ENCODE measurements around the gene GPT2. TPM values are rescaled to one million over a fixed set of nuclear protein-coding genes. Genes with fewer than 3 reads are reported as not detected.

GPT2 gene
- total RNA-seq, 1 donor from 2014 or later, result 46.1 TPM

DNA sequence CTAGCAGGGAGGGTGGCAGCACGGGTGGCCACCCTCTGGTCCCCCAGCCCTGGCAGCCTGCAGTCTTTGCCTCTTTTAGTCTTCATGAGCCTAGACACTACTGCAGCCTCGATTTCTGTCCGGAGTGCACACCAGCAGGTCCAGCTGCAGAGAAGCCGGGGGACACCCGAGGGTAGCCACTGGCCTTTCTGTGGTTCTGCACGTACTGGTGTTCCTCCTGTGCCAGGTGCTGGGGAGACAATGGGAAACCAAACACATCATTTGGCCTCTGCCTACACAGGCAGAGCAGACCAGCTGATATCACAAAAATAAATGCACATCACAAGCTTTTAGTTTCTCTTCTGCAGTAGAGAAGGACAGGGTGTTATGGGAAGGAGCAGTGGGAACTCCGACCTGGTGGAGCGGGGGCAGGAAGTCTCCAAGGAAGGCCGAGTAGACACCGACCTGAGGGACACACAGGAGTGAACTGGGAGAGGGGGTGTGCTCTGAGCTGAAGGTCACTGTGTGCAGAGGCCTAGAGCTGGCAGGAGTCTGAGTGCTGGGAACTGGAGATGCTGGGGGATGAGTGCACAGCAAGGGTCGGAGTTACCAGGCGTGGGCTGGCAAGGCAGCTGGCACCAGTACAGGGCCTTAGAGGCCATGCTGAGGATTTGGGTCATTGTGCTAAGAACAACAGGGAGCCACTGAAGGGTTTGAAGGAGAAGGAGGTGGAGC lies 23.1 kb downstream of the GPT2 start:
- Mint-ChIP-seq H3K4me1 (peaks cover 7% of the 10 kb centered on the region), H3K36me3 (ENCODE audit: low read depth) (peaks cover 12% of the 10 kb centered on the region), H3K27ac (ENCODE audit: unreplicated experiment) (peak overlapping the region; percentile 73), H3K9me3 (no peaks in the 10 kb centered on the region), H3K27me3 (ENCODE audit: low read depth) (no peaks in the 10 kb centered on the region), H3K4me3 (no peak overlapping the region)
- no peak for DNase-seq (ENCODE audit: low read depth, low spot score)
- TF ChIP-seq, protein P1, sequence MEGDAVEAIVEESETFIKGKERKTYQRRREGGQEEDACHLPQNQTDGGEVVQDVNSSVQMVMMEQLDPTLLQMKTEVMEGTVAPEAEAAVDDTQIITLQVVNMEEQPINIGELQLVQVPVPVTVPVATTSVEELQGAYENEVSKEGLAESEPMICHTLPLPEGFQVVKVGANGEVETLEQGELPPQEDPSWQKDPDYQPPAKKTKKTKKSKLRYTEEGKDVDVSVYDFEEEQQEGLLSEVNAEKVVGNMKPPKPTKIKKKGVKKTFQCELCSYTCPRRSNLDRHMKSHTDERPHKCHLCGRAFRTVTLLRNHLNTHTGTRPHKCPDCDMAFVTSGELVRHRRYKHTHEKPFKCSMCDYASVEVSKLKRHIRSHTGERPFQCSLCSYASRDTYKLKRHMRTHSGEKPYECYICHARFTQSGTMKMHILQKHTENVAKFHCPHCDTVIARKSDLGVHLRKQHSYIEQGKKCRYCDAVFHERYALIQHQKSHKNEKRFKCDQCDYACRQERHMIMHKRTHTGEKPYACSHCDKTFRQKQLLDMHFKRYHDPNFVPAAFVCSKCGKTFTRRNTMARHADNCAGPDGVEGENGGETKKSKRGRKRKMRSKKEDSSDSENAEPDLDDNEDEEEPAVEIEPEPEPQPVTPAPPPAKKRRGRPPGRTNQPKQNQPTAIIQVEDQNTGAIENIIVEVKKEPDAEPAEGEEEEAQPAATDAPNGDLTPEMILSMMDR (conservative IDR thresholded peaks at IDR 0.05), result no peak

DNA sequence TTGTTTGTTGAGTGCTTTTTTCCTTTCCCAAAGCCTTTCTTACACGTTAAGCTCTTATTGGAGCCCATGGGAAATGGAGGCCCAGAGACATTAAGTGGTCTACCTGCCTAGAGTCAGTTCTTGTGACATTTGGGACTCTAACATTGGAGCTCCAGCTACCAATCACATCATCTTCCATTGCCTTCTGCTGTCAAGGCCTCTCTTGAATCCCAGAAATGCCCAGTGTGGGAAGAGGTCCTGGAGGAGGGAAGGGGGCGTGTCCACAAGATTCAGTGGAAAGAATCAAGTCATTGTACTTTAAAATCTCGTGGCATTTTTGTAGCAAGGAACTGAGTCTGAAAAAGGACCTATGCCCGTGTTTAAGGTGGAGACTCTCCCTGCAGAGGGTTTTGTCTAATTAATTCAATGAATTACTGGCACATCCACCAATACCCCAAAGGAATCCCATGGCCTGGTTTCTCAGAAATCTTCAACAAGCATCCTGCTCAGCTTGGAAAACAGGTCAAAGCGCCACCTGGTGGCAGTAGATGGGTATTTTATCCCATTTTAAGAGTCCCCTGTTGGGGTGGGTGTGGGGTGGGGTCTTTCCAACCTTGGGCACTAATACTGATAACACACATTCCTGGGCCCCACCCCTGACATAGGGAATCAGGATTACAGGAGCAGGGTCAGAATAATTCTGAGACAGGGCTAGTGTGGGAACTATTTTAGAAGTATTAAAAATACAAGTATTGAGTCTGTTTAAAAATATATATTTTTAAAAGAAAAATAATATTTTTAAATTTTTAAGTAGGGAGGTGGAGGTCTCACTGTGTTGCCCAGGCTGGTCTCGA lies 24.6 kb downstream of the GPT2 start:
- Mint-ChIP-seq H3K9me3 (no peaks in the 10 kb centered on the region), H3K27ac (ENCODE audit: unreplicated experiment) (no peak overlapping the region), H3K27me3 (ENCODE audit: low read depth) (no peaks in the 10 kb centered on the region), H3K4me3 (no peak overlapping the region), H3K4me1 (peaks cover 7% of the 10 kb centered on the region), H3K36me3 (ENCODE audit: low read depth) (peaks cover 11% of the 10 kb centered on the region)
- DNase-seq (ENCODE audit: low read depth, low spot score), result peak; percentile 81
- TF ChIP-seq, protein P1 (conservative IDR thresholded peaks at IDR 0.05), result peak; percentile 85

DNA sequence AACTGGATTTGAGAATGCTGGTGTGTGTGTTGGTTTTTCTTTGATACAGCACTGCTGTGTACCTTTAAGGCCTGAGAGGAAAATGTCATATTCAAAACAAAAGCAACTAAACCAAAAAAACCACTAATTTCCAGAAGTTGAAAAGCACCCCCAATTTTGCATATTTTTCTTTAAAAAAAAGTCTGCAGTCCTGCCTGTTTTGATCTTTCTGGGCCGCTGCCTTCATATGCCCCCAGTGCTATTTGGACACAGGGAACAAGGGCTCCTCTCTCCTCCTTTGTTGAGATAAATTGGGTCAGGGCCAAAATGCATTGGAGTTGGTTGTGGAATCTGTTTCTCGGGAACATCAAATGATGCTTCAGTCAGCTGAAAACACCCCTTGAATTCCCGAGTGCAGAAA lies 26.9 kb downstream of the GPT2 start:
- Mint-ChIP-seq H3K36me3 (ENCODE audit: low read depth) (peaks cover 18% of the 10 kb centered on the region), H3K4me3 (no peak overlapping the region), H3K9me3 (no peaks in the 10 kb centered on the region), H3K27ac (ENCODE audit: unreplicated experiment) (no peak overlapping the region), H3K4me1 (peaks cover 7% of the 10 kb centered on the region), H3K27me3 (ENCODE audit: low read depth) (no peaks in the 10 kb centered on the region)
- TF ChIP-seq, protein P1 (conservative IDR thresholded peaks at IDR 0.05), result no peak
- no peak for DNase-seq (ENCODE audit: low read depth, low spot score)

DNA sequence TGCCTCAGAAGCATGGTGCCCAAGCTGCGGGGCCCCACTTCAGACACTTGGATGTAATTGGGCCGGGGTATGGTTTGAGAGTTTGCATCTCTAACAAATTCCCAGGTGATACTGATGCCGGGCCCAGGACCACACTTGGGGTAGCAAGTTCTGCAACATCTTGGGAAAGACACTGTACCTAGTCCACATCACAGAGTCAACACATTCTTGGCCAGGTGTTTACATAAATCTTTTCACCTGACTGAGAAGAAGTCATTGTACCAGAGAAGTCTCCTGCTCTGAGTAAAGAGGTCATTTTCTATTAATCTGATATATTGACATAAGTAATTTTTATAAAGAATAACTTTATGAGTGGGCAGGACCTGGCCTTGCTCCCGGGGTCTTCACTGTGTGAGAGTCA lies 27.5 kb downstream of the GPT2 start:
- peaks cover 18% of the 10 kb centered on the region for H3K36me3 Mint-ChIP-seq (ENCODE audit: low read depth)
- DNase-seq (ENCODE audit: low read depth, low spot score), result no peak
- TF ChIP-seq, protein P1 (conservative IDR thresholded peaks at IDR 0.05), result no peak
- no peaks in the 10 kb centered on the region for H3K9me3 Mint-ChIP-seq
- no peak overlapping the region for H3K4me3 Mint-ChIP-seq
- peaks cover 7% of the 10 kb centered on the region for H3K4me1 Mint-ChIP-seq
- H3K27ac Mint-ChIP-seq (ENCODE audit: unreplicated experiment), result no peak overlapping the region
- H3K27me3 Mint-ChIP-seq (ENCODE audit: low read depth), result no peaks in the 10 kb centered on the region

DNA sequence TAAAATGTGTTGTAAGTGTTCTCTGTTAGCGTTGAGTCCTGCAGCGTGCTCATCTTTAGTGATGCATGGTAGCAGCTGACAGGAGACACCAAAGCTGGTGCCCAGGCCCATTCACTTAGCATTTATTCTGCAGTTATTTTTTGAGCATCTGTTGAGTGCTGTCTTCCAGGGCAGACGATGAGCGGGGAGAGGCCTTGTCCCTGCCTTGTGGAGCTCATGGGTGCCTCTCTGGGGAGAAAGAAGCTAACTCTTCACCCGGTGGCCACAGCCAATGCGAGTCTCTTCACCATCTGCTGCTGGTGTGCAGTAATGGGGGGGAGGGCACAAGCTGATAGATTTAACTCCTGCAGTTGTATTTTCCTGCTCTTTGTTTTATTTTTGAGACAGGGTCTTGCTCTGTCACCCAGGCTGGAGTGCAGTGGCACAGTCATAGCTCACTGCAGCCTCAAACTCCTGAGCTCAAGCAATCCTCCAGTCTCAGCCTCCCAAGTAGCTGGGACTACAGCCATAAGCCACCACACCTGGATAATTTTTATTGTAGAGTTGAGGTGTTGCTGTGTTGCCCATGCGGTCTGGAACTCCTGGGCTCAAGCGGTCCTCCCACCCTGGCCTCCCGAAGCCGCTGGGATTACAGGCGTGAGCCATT lies 30.5 kb downstream of the GPT2 start:
- no peak for DNase-seq (ENCODE audit: low read depth, low spot score)
- Mint-ChIP-seq H3K4me1 (peaks cover 11% of the 10 kb centered on the region), H3K9me3 (no peaks in the 10 kb centered on the region), H3K27ac (ENCODE audit: unreplicated experiment) (no peak overlapping the region), H3K27me3 (ENCODE audit: low read depth) (no peaks in the 10 kb centered on the region), H3K36me3 (ENCODE audit: low read depth) (peaks cover 28% of the 10 kb centered on the region), H3K4me3 (no peak overlapping the region)
- TF ChIP-seq, protein P1 (conservative IDR thresholded peaks at IDR 0.05), result no peak

Measured in neural crest cell (in vitro differentiated cells).